HepG2 (cell line): ENCODE data around the gene ITGAV. TPM values are rescaled to one million over a fixed set of nuclear protein-coding genes. Genes with fewer than 3 reads are reported as not detected.

ENCODE experiments used
- ATAC-seq: fragments of 200-7000 bp; cut with Tn5 transposase; 3 replicates; pipeline ENCODE4 v1.9.1; 2020; ENCODE audit warnings: mild to moderate bottlenecking, moderate library complexity
- BruUV-seq: library from RNA; stranded (reverse); fragments of 400-500 nt; replicated peaks from 2 replicates; lab custom pipeline; 2021; lab: Mats Ljungman, UMichigan
- CTCF ChIA-PET: fragments of 300-600 bp; formaldehyde crosslinking; extraction: SDS; loops from one replicate; lab custom pipeline; 2021; ENCODE audit warnings: low total read pairs, inconsistent platforms, low intra/inter-chr PET ratio; lab: Yijun Ruan, JAX
- POLR2A ChIA-PET: fragments of 350-600 bp; sonication (Branson Sonifier 250); formaldehyde crosslinking; loops from one replicate; lab custom pipeline; 2020; ENCODE audit warnings: antibody characterized with exemption, inconsistent platforms; lab: Yijun Ruan, JAX
- DNase-seq: peaks from one replicate; pipeline ENCODE4 v3.0.0-alpha.2; 2015; ENCODE audit warnings: low spot score
- FAIRE-seq: peaks from 3 replicates; lab custom pipeline; 2011; peaks lifted over from hg19 to GRCh38; lab: Jason Lieb, UNC
- H2AFZ ChIP-seq: one replicate; pipeline ENCODE4 v1.6.1; 2011; ENCODE audit warnings: low read length, inconsistent platforms
- H3K27ac ChIP-seq: fragments of 300-600 bp; 3 replicates; pipeline ENCODE4 v1.8.0; 2011; ENCODE audit warnings: mixed run types, mild to moderate bottlenecking, mixed read lengths, low read length, inconsistent platforms; ENCODE audit not compliant: insufficient read depth; ENCODE audit errors: extremely low read length
- H3K27me3 ChIP-seq, 2 experiments: fragments of 200-600 bp in 1 of 2; 2 replicates in 1 of 2; 3 replicates in 1 of 2; pipeline versions ENCODE4 v1.6.0 to v1.8.0; 2011; ENCODE audit warnings: low read length in 2 of 2, mild to moderate bottlenecking in 2 of 2, moderate library complexity in 2 of 2, inconsistent platforms in 1 of 2; ENCODE audit not compliant: insufficient read depth in 2 of 2, control insufficient read depth in 1 of 2
- H3K36me3 ChIP-seq, 2 experiments: fragments of 200-600 bp in 1 of 2; replicated peaks in 1 of 2; 2 replicates in 1 of 2; 3 replicates in 1 of 2; pipeline versions ENCODE4 v1.5.1 to v1.8.0; 2011; ENCODE audit warnings: low read length in 2 of 2, inconsistent platforms in 1 of 2; ENCODE audit not compliant: insufficient read depth in 2 of 2, control insufficient read depth in 1 of 2
- H3K4me1 ChIP-seq: 2 replicates; pipeline ENCODE4 v1.5.1; 2012; ENCODE audit warnings: low read length, inconsistent platforms; ENCODE audit not compliant: insufficient read depth
- H3K4me2 ChIP-seq: 2 replicates; pipeline ENCODE4 v1.6.0; 2011; ENCODE audit warnings: low read depth, low read length, inconsistent platforms
- H3K4me3 ChIP-seq, 3 experiments: fragments of 200-600 bp in 1 of 3; sonication (generic), shearing (Covaris generic) in 1 of 3; replicated peaks in 1 of 3; 2 replicates each; pipeline ENCODE4 v1.5.1; 2011 to 2016; ENCODE audit warnings: low read length in 3 of 3, inconsistent platforms in 2 of 3, low read depth in 2 of 3, mild to moderate bottlenecking in 2 of 3, control low read depth in 1 of 3, mixed read lengths in 1 of 3; ENCODE audit not compliant: insufficient read depth in 1 of 3
- H3K79me2 ChIP-seq: one replicate; pipeline ENCODE4 v1.6.1; 2011; ENCODE audit warnings: low read length, inconsistent platforms; ENCODE audit not compliant: insufficient read depth
- H3K9ac ChIP-seq: 2 replicates; pipeline ENCODE4 v1.6.0; 2011; ENCODE audit warnings: mild to moderate bottlenecking, low read depth, low read length, inconsistent platforms; ENCODE audit not compliant: insufficient read depth
- H3K9me3 ChIP-seq: 2 replicates; pipeline ENCODE4 v1.5.1; 2012; ENCODE audit warnings: mild to moderate bottlenecking, low read length
- H4K20me1 ChIP-seq: 2 replicates; pipeline ENCODE4 v1.6.0; 2011; ENCODE audit warnings: inconsistent platforms, mild to moderate bottlenecking, low read length, moderate library complexity; ENCODE audit not compliant: insufficient read depth
- ELK4 ChIP-seq: sonication (generic); formaldehyde crosslinking; IDR thresholded peaks from 2 replicates; pipeline ENCODE4 v1.9.0; 2021; ENCODE audit warnings: missing genetic modification reagents, borderline replicate concordance
- SIX4 ChIP-seq: sonication (generic); formaldehyde crosslinking; IDR thresholded peaks from 2 replicates; pipeline ENCODE4 v1.4.0; 2020; ENCODE audit warnings: missing genetic modification reagents
- ZUFSP ChIP-seq: sonication (generic); formaldehyde crosslinking; IDR thresholded peaks from 2 replicates; pipeline ENCODE4 v1.9.0; 2021; ENCODE audit warnings: missing genetic modification reagents, mild to moderate bottlenecking, borderline replicate concordance
- WGBS: methylation state at CpG from one replicate; pipeline ENCODE4 v1.1.6; 2017; ENCODE audit warnings: low lambda C conversion rate; 5-methylcytosine and 5-hydroxymethylcytosine counted together
- in situ Hi-C: cut with HindIII; loops from 2 replicates; pipeline ENCODE4 v1.10.0; 2017; ENCODE audit warnings: low pct_unique_long_range_greater_than_20kb; ENCODE audit not compliant: extremely low pct_ligation_motif_present
- intact Hi-C: fragments of 100-400 bp; cut with micrococcal nuclease; formaldehyde crosslinking; loops from one replicate; pipeline ENCODE4 v1.10.0; 2022; ENCODE audit not compliant: unreplicated experiment
- polyA plus RNA-seq, 8 experiments: library from polyadenylated mRNA; depleted of rRNA in 3 of 8; stranded (reverse) in 7 of 8; unstranded in 1 of 8; fragments of >200 nt; fragmentation: Illumina TruSeq in 4 of 8; extraction: Trizol in 4 of 8; gene quantifications; 2 replicates each; pipeline versions ENCODE4 v1.2.1 to v1.2.3, GENCODE V29; 2011 to 2016; ENCODE audit warnings: low read depth in 4 of 8, missing spikeins in 1 of 8, mixed read lengths in 1 of 8; ENCODE audit not compliant: insufficient read depth in 1 of 8
- total RNA-seq, 5 experiments: library from RNA; depleted of rRNA; stranded (reverse); fragments of >200 nt; fragmentation: Illumina TruSeq; extraction: Trizol; gene quantifications; 2 replicates each; pipeline ENCODE4 v1.2.3, GENCODE V29; 2016; ENCODE audit warnings: low read depth in 1 of 5
- TF ChIP-seq, protein P1 (sequence below): sonication (generic); formaldehyde crosslinking; conservative IDR thresholded peaks from 2 replicates; pipeline ENCODE4 v1.4.0; 2020; ENCODE audit warnings: missing genetic modification reagents
- TF ChIP-seq, protein P2 (sequence below): IDR thresholded peaks from 2 replicates; pipeline ENCODE4 v1.6.1; 2016; ENCODE audit warnings: missing compliant biosample characterization, missing genetic modification reagents, borderline replicate concordance
- TF ChIP-seq, protein P3 (sequence below): sonication (generic); formaldehyde crosslinking; IDR thresholded peaks from 2 replicates; pipeline ENCODE4 v1.4.0; 2020; ENCODE audit warnings: mild to moderate bottlenecking, missing genetic modification reagents

The ITGAV gene
- total and polyA plus RNA-seq, 2 of the 13 experiments (the other 11 are each of a cell fraction or from before 2014, with no cell fraction given) = 59.1 to 60.4 TPM

- no peak for TF ChIP-seq ELK4 (CRISPR knock-in tag)
- TF ChIP-seq SIX4 (CRISPR knock-in tag) = no peak
- TF ChIP-seq, protein P1, sequence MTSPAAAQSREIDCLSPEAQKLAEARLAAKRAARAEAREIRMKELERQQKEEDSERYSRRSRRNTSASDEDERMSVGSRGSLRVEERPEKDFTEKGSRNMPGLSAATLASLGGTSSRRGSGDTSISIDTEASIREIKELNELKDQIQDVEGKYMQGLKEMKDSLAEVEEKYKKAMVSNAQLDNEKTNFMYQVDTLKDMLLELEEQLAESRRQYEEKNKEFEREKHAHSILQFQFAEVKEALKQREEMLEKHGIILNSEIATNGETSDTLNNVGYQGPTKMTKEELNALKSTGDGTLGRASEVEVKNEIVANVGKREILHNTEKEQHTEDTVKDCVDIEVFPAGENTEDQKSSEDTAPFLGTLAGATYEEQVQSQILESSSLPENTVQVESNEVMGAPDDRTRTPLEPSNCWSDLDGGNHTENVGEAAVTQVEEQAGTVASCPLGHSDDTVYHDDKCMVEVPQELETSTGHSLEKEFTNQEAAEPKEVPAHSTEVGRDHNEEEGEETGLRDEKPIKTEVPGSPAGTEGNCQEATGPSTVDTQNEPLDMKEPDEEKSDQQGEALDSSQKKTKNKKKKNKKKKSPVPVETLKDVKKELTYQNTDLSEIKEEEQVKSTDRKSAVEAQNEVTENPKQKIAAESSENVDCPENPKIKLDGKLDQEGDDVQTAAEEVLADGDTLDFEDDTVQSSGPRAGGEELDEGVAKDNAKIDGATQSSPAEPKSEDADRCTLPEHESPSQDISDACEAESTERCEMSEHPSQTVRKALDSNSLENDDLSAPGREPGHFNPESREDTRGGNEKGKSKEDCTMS = no peak
- TF ChIP-seq ZUFSP (CRISPR knock-in tag) = no peak
- TF ChIP-seq, protein P2, sequence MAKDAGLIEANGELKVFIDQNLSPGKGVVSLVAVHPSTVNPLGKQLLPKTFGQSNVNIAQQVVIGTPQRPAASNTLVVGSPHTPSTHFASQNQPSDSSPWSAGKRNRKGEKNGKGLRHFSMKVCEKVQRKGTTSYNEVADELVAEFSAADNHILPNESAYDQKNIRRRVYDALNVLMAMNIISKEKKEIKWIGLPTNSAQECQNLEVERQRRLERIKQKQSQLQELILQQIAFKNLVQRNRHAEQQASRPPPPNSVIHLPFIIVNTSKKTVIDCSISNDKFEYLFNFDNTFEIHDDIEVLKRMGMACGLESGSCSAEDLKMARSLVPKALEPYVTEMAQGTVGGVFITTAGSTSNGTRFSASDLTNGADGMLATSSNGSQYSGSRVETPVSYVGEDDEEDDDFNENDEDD (CRISPR knock-in tag) = no peak
Observed at GRCh38 chr2:186617771-186618170, 27.9 kb downstream of the ITGAV start (continued).

GRCh38 chr2:186618696-186619095 is 28.8 kb downstream of the ITGAV start:
- H3K4me3 ChIP-seq = no peak overlapping the region
- no peaks in the 10 kb centered on the region for H3K4me1 ChIP-seq
- CTCF ChIA-PET = no interaction called here
- no peaks in the 10 kb centered on the region; the same call in 1 of the 2 replicates for H4K20me1 ChIP-seq
- H3K9ac ChIP-seq = no peak overlapping the region
- no TSS peak for BruUV-seq
- H3K36me3 ChIP-seq = peaks cover 2 to 20% of the 10 kb centered on the region in 2 experiments; a peak in 4 of 5 replicates
- no peak overlapping the region for H2AFZ ChIP-seq
- no peak overlapping the region for H3K27ac ChIP-seq
- in situ Hi-C loops = no loop called here
- H3K79me2 ChIP-seq = peaks cover 3% of the 10 kb centered on the region
- H3K4me2 ChIP-seq = no peak overlapping the region
- TF ChIP-seq, protein P3, sequence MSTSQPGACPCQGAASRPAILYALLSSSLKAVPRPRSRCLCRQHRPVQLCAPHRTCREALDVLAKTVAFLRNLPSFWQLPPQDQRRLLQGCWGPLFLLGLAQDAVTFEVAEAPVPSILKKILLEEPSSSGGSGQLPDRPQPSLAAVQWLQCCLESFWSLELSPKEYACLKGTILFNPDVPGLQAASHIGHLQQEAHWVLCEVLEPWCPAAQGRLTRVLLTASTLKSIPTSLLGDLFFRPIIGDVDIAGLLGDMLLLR (CRISPR knock-in tag) = no peak
- TF ChIP-seq, all 625 proteins: peak for 0
- ATAC-seq = no peak
- FAIRE-seq = no peak
- no peak for DNase-seq
- intact Hi-C loops = no loop called here
- Histone ChIP-seq H3K9me3 (no peaks in the 10 kb centered on the region), H3K27me3 (no peaks in the 10 kb centered on the region)
- POLR2A ChIA-PET = no interaction called here
- WGBS = 97% methylated on average over 1 of the region's 1 CpG
